Activated CD4-positive, CD25-positive, alpha-beta regulatory T cell (primary cell): Measurements from ENCODE around the gene PABPC1L.
A peak's percentile ranks its signal among the peaks of the same experiment; 100 is the strongest.

Experiments used
- DNase-seq, 4 experiments: peaks; one replicate each; lab custom pipeline; 2025; lab: John Stamatoyannopoulos, UW

Gene PABPC1L

DNA sequence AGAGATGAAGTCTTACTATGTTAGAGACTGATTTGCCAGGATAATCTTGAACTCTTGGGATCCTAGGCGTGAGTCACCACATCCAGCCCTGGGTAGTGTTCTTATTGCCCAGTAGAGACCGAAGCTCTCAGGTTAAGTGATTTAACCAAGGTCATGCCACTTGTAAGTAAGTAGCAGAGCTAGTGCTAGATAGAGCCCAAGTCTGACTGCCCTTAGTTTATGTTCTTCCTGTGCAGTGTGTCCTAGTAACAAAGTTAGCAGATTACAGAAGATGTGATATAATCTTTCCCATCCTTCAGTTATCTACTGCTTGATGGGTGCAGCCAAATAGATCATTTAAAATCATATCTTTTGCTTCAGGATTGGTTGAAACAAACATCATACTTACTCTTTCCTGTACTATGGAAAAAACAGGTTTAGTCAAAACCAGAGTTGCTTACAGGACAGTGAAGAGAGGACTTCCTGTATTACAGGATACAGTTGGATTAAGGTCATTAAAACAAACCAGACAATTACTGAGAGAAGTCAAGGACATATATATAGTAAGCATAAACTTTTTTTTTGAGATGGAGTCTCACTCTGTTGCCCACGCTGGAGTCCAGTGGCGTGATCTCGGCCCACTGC lies 9.5 kb upstream of the PABPC1L start:
- DNase-seq: no peak

DNA sequence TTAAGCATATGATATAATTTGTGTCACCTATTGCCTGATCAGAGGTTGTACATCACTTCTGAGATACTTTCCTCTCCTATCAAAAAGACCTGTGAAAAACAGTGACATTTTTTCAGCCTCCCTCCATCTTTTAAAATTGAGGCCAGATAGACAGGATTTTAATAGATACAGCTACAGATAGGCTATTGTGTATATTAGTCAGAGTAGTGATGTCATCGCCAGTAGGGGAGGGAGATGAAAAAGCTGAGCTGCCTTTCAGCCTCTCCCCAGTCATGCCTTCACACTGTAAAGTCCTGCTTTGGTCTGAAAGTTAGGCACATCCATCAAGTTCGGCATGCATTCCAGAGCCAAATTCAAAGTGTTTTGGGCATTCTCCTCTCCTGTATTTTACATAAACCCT lies 7.9 kb upstream of the PABPC1L start:
- DNase-seq: no peak

- DNase-seq: no peak
Observed at GRCh38 chr20:44904377-44904776, 5.5 kb upstream of the PABPC1L start.

GRCh38 chr20:44908987-44909871 lies 631 bp upstream of the PABPC1L start:
- no peak for DNase-seq

DNA sequence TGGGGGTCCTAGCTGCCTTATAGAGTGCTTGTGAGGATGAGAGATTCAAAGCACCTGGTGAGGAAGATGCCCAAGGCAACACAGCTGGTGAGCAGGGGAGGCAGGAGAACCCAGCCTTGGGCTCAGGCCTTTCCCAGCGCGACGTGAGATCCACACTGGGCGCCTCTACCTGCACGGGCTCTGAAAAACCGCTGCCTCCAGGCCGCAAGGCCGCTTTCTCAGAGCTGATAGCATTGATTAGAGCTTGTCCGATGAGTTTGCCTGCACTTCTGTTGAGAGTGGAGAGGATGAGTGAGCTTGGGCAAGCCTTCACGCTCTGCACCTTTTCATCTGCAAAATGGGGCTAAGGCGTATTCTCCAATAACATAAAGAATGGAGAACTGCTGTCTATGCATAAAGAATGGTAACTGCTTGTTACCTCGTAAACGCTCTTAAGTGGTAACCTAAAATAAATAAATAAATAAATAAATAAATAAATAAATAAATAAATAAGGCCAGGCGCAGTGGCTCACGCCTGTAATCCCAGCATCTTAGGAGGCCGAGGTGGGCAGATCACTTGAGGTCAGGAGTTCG lies 916 bp downstream of the PABPC1L start:
- no peak for DNase-seq

- peak; percentile 8 to 22 (median 12) for DNase-seq
Observed at GRCh38 chr20:44911264-44911921, 1.5 kb downstream of the PABPC1L start.

DNA sequence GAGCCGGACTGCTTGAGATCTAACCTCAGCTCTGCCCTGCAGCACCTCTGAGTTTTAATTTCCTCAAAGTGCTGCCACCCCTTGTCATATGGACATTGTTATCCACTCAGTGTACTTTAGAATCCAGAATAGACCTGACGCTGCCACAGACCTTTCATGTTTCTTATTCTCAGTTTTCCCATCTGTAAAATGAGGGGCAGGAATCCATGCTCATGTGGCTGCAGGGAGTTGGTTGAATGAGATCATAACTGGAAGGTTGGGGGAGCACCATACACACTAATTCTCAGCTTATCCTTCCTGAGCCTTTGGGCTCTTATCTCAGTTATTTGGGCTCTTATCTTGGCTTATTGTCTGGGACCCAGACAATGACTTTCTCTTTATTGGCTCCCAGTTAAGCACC lies 2.3 kb downstream of the PABPC1L start:
- no peak for DNase-seq

DNA sequence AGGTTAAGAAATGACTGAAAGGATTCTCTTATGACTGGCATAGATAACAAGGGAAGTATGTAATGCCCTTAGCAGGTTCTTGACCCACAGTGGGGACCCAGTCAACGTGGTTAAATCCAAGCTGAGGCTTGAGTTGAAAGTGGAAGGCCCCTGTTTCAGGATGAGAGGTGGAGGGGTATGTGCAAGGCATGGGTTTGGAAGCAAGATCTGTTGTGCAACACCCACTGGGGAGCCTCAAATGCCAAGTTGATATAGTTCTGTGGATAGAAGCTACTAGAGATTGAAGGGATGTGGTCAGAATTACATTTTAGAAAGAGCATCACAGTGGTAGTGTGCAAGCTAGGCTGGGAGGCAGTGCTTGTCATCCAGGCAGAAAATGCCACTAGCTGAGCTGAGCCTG lies 5.1 kb downstream of the PABPC1L start:
- DNase-seq: no peak

GRCh38 chr20:44916586-44916985 lies 6.7 kb downstream of the PABPC1L start:
- DNase-seq: no peak

- DNase-seq: no peak
Observed at GRCh38 chr20:44917399-44917798, 7.5 kb downstream of the PABPC1L start.

DNA sequence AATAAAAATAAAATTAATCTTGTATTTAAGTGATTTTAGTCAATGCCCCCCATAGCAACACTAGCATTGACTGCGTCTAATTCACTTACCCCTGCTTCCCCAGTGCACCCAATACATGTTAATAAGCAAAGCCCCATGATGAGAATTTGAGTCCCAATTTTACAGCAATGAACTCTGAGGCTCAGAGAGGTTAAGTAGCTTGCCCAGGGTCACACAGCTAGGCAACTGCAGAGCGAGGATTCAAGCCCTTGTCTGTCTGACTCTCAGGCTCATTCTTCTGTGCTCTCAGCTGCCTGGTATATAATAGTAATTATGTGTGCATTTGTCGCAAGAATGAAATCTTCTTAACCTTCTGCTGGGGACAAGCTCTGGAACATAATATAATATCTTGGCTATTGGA lies 8.5 kb downstream of the PABPC1L start:
- DNase-seq: no peak

DNA sequence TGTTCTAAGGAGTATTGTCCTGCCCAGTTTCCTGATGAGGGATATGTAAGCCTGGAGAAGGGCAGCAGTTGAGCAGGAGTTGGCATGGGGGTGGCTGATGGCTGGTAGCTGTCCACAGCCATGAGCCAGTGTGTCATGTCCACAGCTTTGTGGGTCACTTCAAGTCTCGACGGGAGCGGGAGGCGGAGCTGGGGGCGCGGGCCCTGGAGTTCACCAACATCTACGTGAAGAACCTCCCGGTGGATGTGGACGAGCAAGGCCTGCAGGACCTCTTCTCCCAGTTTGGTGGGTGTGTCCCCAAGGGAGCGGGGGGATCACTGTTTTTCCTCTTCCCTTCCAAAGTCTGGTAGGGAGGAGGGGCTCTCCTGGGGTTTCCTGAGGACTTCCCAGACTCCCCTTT lies 8.9 kb downstream of the PABPC1L start:
- no peak for DNase-seq

GRCh38 chr20:44921447-44921846 lies 11.6 kb downstream of the PABPC1L start:
- no peak for DNase-seq

- no peak for DNase-seq
Observed at GRCh38 chr20:44924541-44924940, 14.7 kb downstream of the PABPC1L start.

- no peak for DNase-seq
Observed at GRCh38 chr20:44928595-44928994, 18.7 kb downstream of the PABPC1L start.

DNA sequence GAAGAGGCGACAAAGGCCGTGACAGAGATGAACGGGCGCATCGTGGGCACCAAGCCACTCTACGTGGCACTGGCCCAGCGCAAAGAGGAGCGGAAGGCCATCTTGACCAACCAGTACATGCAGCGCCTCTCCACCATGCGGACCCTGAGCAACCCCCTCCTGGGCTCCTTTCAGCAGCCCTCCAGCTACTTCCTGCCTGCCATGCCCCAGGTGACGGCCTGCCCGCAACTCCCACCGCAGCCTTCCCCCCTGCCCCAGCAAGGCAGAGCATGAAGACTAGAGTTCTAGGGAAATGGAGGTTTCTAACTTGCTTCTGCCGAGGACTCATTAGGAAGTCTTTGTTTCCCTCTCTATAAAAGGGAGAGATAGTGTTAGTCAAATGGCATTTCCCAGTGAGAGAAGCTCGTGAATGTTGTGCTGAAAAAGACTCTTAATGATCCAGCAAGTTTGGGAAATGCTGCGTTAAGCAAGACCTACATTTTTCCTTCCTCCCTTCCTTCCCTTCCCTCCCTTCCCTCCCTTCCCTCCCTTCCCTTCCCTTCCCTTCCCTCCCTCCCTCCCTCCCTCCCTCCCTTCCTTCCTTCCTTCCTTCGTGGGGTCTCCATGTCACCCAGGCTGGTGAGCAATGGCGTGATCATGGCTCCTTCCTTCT lies 20.8 kb downstream of the PABPC1L start:
- DNase-seq: no peak

DNA sequence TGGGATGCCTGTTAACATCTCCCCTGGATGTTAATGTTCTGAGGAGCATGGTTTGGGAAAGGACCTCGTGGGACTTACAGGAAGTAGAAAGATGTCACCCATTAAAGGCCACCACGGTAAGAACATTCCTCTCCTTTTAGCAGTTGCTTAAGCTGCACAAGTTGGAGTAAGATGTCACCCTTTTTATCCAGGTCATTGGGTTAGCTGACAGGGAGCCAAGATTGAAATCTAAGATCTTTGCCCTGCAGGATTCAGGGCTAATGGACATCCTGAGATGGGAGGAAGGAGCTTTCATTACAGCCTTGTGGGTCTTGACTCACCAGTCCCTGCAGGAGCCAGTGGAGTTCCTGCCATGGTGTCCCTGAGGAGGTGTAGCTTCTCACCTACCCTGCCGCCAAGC lies 22.1 kb downstream of the PABPC1L start:
- DNase-seq: no peak

GRCh38 chr20:44932916-44933315 lies 23.1 kb downstream of the PABPC1L start:
- DNase-seq: no peak

GRCh38 chr20:44936510-44936909 lies 26.6 kb downstream of the PABPC1L start:
- no peak for DNase-seq

DNA sequence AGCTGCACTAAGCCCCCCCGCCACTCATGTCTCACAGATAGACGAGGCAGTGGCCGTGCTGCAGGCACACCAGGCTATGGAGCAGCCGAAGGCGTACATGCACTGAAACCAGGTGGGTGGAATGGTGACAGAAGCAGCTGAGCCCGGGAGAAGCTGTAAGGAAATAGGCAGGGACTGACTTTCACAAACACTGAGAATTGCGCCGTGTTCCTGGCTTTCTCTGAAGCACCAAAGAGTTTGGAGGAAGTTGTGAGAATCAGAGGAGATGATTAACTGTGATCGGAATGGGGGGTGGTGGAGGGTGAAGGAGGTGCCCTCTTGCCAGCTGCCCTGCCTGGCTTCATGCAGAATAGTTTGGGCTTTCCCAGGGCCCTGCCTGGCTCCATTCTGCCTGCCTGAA lies 28.8 kb downstream of the PABPC1L start:
- no peak for DNase-seq

- no peak for DNase-seq
Observed at GRCh38 chr20:44941120-44941691, 31.3 kb downstream of the PABPC1L start.
